Measurements from ENCODE around the gene DIO3.
"Not testable (repeated sequence)": the region's sequence is repeated elsewhere in the genome, so short reads cannot be mapped to it uniquely, and the experiment has no call there.

Gene DIO3

DNA sequence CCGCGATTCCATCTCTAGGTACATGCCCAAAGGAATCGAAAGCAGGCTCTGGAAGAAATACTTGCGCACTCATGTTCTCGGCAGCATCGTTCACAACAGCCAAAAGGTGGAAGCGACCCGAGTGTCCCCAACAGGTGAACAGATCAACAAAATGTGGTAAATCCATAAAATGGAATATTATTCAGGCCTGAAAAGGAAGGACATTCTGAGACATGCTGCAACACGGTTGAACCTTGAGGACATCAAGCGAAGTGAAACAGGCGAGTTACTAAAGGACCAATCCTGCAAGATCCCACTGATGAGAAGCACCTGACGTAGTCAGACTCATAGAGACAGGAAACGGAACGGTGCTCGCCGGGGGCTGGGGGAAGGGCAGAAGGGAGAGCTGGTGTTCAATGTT is 17.5 kb upstream of the DIO3 start:
- DNase-seq: no peak

DNA sequence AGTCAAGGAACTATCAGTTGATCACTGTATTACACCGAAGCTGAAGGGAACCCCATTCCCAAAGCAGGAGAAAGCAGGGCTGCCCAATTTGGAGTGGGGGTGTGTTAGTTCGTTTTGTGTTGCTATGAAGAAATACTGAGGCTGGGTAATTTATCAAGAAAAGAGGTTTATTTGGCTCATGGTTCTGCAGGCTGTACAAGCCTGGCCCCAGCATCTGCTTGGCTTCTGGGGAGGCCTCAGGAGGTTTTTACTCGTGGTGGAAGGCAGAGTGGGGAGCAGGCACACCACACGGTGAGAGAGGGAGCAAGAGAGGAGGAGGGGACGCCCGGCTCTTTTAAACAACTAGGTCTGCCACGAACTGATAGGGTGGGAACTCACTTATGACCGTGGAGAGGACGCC is 16.7 kb upstream of the DIO3 start:
- no peak for DNase-seq

DNA sequence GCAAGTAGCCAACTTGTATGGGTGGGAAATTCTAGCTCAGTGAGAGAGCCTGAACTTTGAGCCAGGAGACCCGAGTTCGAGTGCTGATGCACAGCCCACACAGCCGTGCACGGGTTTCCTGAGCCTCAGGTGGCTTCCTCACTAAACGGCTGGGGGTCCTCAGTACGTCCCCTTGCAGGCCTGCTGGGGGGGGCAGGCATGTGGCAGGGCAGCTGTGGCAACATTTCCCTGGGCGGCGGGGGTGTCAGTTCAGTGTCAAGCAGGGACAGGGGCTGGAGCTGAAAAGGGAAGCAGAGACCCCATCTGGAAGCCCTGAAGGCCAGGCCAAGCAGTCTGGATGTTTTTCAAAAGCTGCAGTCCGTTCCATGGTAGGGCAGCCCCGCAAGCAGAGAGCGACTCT is 14.6 kb upstream of the DIO3 start:
- DNase-seq: no peak

DNA sequence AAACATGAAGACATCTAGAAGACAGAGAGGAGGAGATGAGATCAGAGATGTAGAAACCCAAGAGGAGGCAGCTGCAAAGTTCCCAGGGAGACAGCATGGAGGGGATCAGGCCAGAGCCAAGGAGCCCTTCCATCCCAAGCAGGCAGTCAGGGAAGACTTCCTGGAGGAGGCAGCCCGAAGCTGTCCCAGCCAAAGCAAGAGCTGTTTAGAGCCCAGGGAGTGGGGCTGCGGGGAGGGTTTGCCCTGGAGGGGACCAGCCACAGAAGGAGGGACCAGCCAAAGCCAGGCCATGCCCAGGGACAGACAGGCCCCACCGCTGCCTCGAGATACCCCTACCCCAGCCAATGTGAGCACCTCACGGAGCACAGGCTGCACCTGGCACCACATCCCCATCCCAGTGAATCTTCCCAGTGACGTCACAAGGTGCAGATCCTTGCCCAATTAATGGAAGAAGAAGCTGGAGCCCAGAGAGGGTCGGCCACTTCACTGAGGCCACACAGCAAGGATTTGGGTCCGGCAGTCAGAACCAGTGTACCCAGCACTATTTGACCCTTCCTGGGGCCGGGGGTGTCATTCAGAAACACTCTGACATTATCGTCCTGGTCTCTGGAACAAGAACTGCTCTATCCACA is 14.1 kb upstream of the DIO3 start:
- DNase-seq: no peak

DNA sequence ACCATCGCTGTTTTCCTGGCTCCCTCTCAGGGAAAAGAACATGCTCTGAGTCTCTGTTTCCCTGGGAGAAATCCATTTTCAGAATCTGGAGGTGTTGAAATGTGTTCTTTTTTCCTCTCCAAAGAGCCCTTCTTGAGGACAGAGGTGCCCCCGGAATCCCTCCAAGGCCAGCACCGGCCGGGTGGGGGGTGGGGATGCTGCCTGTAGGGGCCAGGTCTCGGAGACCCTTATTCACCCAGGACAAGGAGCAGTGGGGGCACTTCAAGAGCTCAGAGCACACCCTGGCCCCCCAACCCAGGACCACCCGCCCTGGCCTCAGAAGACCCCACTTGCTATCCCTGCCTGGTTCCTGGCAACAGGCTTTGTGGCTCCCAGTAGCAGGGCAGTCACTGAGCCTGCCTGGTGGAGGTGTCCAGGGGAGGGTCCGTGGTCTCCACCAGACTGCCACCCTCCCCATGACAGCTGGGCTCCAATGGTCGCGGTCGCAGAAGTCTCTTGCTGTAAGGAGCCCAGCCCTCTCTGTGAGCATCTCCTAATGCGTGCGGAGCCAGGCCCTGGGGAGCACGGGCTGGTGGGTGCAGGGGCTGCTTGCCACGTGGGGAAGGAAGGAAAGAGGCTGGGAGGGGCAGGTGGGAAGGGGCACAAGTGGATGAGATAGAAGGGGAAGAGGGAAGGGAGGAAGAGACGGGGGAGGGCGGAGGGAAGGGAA is 13.2 kb upstream of the DIO3 start:
- no peak for DNase-seq

DNA sequence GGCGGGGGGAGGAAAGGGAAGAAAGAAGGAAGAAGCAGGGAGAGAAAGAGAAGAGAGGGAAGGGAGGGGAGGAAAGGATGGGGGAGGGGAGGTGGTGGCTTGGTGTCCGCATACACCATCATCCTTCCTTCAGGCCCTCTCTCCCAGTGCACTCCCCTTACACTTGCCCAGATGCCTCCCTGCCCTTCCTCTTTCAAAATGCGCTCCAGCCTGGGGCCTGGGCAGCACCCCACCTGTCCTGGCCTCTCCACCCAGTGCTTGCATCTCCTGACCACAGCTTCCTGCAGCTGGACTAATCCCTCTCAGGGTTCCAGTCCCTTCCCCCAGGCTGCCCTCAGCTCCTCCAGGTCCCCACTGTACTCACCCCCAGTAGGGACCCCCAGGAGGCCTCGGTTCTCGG is 12.6 kb upstream of the DIO3 start:
- no peak for DNase-seq

DNA sequence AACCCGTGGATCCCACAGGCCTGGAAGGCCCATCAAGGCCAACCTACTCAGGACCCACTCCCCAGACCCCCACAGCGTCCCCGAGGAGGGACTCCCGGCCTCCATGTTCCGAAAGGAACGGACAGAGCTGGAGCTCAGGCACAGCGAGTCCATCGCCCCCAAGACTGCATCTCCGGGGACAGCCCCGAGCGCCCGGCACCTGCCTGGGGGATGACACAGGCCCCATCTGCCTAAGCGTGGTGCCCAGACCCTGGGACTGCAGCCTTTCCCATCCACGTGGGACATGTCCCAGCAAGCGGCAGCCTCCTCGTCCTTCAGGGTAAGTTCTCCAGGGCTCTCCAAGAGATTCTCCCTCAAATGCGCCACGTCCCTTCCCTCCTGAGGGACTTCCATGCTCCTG is 12.1 kb upstream of the DIO3 start:
- DNase-seq: no peak

DNA sequence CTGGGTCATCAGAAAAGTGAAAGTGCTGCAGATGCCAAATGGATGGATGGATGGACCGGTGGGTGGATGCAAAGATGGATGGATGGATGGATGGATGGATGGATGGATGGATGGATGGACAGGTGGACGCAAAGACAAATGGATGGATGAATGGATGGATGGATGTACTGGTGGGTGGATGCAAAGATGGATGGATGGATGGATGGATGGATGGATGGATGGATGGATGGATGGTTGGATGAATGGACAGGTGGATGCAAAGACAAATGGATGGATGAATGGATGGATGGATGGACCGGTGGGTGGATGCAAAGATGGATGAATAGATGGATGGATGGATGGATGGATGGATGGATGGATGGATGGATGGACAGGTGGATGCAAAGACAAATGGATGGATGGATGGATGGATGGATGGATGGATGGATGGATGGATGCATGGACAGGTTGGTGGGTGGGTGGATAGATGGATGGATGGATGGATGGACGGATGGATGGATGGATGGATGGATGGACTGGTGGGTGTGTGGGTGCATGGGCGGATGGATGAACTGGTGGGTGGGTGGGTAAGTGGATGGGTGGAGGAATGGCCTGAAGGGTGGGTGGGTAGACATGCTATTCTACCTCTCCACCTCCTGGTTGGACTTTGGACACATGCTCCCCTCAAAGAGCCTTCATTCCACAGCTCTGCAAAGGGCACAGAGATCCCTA is 10.9 kb upstream of the DIO3 start:
- not testable (repeated sequence) for DNase-seq

DNA sequence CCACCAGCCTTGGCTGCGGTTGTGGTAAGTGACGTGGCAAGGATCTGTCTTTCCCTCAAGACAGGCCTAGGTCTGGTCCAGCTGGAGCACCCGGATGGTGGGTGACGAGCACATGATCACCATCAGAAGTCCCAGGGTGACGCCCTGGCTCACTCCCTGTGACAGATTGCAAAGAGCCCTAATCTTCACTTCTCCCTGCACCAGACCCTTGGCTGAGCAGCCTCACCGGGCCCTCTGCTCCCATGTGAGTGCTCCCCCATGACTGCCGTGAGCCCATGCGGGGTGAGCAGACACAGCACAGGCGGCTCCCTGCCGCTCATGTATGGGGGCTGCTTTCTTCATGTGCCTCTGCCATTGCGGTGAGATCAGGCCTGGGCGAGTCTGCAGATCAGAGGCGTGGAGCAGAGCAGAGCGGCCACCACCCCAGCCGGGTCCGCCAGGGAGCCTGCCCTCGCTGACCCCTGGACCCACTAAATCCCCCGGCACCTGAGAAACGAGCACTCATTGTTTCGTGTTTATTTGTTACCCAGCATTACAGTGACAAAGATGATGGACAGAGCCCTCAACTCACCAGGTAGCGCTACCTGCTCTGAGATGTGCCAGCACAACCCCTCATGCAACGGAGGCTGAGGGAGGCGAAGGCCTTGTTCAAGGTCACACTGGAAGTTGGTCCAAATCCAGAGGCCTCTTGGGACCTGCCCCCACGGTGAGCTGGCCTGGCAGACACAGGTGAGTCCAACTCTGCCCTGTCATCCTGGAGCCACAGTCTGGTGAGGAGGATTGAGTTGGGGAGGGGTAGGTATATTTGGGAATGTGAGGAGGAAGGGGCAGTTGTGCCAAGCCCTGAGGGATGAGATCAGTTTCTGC is 9.3 kb upstream of the DIO3 start:
- no peak for DNase-seq

DNA sequence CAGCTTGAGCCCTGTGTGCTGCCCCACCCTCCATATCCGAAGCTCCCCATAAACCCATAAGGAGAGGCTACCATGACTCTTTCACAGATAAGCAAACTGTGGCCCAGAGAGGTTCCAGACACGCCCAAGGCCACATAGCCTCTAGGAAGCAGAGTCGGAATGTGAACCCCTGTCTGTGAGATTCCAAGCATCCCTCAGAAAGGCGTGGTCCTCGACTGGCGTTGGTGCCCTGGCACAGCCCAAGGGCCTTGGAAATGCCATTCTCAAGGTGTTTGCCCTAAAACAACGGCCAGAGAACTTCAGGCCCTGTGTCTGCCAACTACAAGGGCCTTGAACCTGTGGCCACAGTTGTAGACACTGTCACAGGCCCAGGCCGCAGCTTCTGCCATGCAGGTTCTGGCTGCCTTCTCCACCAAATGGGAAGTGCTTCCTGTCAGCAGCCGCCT is 8.5 kb upstream of the DIO3 start:
- no peak for DNase-seq

DNA sequence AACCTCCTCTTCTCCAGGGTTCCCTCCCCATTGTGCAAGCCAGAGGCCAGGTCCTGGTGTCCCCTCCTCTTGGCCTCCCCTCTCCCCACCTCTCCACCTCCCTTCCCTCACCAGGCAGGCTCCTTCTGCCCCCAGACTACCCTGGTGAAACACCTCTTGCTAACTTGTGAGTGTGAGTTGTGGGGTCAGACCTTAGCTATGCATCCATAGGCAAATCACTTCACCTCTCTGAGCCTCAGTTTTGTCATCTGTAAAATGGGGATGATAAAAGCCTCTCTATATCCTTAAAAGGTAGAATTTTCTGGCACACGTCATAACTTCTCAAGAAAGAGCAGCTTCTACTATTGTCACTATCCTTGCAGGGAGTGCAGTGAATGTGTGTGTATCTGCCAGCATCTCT is 7.9 kb upstream of the DIO3 start:
- DNase-seq: no peak

DNA sequence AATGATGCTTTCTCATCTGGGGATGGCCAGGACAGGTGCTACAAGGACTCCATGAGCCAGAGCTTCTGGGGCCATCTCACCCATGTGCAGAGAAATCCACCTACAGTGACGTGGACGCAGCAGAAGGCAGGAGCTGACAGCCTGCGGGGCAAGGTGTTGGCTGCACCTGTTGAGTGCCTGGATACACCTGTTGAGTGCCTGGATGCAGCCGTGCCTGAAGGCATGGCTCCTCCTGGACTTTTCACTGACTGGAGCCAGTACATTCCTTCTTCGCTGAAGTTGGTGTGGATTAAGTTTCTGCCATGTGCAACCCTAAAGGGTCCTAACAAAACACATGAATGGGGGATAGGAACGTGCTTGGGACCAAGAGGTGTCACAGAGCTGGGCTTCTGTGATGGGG is 7.4 kb upstream of the DIO3 start:
- DNase-seq: no peak

DNA sequence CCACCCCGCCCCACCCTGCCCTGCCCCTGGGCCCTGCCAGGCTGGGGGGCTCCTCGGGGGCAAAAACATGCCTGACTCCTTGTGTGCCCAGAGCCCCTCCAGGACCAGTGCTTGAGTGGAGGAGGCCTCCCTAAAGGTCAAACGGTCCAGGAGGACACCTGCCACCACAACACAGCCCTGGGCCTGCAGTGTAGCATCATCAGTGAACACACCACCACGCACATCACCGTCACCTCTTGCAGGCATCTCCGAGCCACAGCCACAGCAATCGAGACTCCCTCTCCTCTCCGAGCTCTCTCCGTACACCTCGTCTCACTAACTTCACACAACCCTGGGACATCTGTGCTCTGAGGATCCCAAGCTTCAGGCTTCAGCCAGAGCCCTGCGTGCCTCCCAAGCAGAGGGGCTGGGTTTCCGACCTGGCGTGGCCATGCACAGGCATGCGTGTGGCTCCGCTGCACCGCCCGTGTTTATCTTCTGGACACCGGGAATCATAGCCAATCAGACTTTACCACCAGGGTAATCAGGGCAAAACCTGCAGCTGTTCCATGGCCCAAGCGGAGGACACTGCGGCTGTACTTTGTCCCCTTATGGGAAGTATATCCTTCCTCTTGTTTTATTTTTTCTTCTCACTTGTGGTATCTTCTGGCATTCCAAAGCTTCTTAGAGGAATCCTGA is 6.2 kb upstream of the DIO3 start:
- DNase-seq: no peak

DNA sequence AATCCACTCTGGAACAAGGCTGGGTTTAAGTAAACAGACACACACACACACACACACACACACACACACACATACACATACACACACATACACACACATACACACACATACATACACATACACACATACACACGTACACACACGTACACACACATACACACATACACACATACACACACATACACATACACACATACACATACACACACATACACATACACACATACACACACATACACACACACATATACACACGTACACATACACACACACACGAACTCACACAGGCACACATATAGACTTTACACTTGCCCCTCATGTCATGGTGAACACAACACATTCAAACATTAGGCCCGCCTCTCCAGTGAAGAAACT is 5.6 kb upstream of the DIO3 start:
- DNase-seq: not testable (repeated sequence)

DNA sequence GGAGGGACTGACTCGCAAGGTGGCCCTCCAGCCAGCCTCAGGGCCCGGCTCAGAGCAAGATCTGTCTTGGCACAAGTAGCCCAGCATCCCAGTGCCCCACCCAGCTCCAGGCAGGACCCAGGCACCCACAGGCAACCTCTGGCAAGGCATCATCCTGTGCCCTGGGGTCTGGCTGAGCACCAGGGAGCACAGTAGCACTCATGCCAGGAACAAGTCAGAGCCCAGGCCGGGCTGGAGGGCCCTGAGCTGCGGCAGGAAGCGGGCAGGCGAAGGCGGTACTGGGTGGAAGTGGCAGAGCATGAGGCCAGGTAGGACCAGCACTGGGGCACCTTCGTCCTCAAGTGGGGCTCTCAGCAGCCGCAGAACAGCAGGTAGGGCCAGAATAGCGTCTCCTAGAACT is 5.2 kb upstream of the DIO3 start:
- no peak for DNase-seq

DNA sequence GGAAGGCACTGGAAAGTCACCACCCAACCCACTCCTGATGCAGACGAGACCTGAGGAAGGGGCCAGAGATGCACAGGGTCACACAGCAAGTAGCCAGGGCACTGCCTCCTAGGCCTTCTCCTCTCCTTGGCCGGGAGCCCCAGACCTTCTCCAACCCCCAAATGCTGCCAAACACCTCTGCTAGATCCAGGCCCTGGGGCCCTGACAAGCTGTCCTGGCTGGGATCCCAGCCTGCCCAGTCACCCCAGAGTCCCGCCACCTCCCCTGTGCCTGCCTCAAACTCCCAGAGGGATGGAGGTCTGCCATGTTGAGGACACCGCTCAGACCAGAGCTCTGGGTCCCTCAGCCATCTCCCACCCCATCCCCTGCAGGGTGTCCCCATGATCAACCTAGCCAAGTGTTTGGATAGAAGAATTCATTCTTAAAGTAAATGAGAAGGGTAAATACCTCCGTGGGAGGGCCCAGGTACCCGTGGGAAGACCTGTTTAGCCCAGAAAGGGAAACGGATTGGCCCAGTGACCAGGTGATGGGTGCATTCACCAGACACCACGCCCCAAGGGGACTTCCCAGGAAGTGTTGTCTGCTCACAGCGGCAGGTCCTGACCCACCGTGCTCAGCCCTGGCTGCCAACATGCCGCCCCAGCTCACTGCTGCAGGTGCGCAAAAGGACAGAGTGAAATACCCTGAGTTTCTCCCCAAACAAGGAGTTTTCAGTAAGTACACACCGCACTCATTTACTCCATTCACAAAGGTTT is 4.6 kb upstream of the DIO3 start:
- DNase-seq: no peak

DNA sequence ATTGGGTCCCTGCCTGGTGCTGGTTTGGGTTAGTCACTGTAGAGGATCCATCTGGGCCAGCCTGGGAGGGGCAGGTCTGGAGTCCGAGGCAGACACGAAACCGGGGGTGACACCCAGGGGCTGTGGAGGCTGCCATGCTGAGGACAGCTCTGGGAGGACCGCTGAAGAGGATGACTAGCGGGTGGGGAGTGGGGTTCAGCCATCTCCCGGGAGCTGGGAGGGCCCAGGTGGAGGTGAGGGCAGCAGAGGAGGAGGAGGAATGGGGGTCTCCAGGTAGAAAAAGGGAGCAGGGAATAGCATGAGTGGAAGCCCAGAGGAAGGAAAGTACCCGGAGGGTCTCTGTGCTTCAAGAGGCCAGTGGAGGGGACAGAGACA is 4.0 kb upstream of the DIO3 start:
- DNase-seq: no peak

DNA sequence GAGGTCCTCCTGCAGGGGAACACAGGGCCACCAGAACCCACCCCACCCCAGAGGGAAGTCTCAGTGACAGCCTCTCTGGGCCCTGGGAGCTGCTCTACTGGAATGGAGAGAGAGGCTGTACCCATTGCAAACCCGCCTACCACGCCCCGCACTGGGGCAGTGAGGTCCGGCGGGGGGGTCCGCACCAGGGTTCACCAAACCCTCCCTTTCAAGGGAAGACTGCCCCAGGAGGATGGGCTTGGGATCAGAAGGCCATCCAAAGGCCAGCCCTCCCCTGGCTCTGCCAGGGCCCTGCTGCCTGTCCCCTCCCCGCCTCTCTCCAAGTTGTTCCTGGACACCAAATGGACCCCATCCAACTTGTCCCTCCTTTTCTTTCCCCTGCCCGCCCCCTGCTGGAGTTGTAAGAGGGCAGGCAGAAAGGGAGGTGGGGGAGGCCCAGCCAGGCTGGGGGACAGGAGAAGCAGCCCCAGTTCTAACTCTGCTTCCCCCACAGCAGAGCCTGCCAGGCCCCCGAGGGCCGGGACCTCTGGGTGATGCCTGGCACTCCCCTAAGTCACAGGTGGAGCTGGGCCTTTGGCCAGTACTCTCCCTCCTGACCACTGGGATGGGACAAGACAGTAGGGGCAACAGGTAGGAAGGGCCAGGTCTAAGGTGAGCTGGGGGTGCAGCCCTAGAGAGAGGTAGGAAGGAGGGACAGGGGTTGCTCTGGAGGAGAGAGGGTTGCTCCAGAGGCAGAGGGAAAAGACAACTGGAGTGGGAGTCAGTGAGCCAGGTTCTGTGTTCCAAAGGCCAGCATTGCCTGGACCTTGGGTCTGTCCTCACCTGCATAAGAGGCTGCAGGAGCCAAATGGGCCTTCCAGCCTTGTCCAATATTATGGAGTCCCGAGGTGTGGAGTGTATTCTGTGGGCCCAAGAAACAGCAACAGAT is 3.2 kb upstream of the DIO3 start:
- DNase-seq: no peak

DNA sequence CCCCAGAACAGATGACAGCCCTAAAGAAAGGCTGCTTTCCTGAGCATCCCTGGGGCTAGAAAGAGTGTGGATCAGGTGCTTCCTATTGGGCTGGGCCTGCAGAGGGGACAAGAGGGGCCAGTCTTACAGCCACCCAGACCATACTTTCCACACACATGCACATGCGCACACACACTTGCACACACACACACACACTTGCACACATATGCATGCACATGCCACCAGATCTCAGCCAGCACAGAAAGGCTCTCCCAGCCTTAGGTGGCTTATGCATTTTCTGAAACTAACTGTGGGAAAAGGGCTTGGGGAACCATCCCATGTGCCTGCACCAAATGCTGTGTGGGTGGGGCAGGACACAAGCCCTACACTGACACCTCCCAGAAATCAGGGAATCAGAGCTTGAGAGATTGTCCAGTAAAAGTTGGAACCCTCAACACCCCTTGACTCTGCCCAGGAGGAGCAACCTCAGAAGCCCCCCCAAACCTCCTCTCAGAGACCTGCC is 2.5 kb upstream of the DIO3 start:
- DNase-seq: no peak

DNA sequence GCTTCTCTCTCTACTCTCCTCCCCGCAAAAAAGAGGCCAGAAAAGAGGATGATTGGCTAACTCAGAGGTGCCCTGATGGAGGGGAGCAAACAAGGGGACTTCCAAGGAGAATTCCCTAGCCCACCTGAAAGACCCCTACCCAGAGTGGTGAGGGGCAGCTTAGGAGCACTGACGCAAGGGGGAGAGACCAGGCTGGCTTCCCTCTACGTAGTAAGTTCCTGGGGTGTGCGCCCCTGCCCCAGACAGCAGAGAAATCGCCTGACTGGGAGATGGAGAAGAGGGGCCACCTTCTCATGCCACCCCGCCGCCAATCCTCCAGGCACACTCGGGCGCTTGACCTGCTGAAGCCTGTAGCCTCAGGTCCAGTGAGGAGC is 2.1 kb upstream of the DIO3 start:
- no peak for DNase-seq
